HG03558 (cell line): Measurements from ENCODE around the gene ODF2.
"Not testable (repeated sequence)": the region's sequence is repeated elsewhere in the genome, so short reads cannot be mapped to it uniquely, and the experiment has no call there.

Experiments
- ATAC-seq: cut with Tn5 transposase; IDR thresholded peaks from one replicate; pipeline ENCODE4 v1.9.1; 2021; ENCODE audit warnings: moderate number of reproducible peaks; ENCODE audit not compliant: unreplicated experiment; ENCODE audit errors: extremely low read depth

The ODF2 gene

DNA sequence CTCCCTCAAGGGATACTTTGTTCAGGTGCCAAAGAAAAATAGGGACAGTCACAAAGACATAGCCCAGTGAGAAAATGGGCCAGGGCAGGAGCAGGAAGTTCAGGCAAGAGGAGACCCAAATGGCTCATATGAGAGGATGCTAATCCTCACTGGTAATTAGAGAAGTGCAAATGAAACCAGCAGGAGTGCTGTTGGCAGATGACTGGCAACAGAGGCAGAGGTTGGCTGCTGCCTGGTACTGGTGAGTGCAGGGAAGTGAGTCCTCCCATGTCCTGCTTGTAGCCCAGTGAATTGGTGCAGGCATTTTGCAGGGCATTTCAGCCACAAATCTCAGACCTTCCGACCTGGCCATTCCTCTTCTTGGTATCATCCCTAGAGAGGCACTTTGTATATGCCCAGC lies 23.5 kb downstream of the ODF2 start:
- no peak for ATAC-seq

- no peak for ATAC-seq
Observed at GRCh38 chr9:128481561-128481960, 25.8 kb downstream of the ODF2 start.

GRCh38 chr9:128482186-128482585 lies 26.4 kb downstream of the ODF2 start:
- ATAC-seq = no peak

- ATAC-seq = no peak
Observed at GRCh38 chr9:128484686-128485413, 29.0 kb downstream of the ODF2 start.

- ATAC-seq = no peak
Observed at GRCh38 chr9:128485414-128485855, 29.6 kb downstream of the ODF2 start.

DNA sequence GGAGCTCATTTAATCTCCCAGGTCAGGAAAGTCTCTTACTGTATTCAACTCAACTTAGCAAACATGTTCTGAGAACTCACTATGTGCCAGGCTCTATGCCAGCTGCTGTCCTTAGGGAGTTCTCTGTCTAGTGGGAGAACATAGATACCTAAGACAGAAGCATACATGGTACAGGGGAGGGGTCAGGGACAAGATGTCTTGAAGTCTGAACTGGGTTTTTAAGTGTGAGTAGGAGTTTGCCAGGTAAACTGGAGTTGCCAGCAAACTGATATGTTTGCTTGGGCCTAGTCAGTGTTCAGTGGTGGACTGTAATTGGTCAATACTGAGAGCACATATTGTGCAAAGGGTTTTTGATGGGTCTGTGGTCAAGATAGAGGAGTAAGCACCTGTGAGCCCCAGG lies 30.4 kb downstream of the ODF2 start:
- no peak for ATAC-seq

DNA sequence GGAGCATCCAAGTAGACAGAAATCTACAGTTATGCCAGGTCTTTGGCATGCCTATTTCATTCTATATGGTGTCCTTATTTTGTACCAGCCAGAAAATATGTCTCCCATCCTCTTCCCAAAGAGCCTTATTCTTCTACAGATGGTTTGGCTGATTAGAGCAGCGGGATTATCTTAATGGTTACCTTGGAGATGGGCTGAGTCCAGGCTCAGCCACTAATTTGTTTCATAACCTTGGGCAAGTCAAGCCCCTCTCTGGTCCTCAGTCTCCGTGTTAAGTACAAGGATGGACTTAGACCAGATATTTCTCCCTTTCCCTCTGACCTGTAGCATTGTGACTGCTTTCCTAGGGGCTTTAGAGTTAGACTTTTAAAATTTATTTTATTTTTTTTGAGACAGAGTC lies 37.6 kb downstream of the ODF2 start:
- ATAC-seq = no peak

GRCh38 chr9:128494108-128494745 lies 38.4 kb downstream of the ODF2 start:
- ATAC-seq = no peak

DNA sequence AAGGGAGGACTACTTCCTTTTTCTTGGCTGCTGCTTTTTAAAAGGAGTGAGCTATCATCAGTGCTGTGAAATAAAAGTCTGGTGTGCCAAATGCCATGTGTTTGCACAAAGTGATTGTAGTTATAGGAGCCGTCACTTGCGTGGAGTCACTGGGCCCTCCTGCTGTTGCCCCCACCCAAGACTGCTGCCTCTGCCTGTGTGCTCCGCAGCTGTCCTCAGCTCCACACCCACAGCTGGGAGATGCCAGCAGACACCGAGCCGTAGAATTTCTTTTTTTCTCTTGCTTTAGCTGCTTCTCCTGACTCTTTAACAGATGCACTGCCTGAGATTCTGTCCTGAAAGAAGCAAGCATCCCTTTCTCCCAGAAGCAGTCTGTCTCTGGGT lies 38.9 kb downstream of the ODF2 start:
- no peak for ATAC-seq

GRCh38 chr9:128495296-128495695 lies 39.5 kb downstream of the ODF2 start:
- ATAC-seq = no peak

DNA sequence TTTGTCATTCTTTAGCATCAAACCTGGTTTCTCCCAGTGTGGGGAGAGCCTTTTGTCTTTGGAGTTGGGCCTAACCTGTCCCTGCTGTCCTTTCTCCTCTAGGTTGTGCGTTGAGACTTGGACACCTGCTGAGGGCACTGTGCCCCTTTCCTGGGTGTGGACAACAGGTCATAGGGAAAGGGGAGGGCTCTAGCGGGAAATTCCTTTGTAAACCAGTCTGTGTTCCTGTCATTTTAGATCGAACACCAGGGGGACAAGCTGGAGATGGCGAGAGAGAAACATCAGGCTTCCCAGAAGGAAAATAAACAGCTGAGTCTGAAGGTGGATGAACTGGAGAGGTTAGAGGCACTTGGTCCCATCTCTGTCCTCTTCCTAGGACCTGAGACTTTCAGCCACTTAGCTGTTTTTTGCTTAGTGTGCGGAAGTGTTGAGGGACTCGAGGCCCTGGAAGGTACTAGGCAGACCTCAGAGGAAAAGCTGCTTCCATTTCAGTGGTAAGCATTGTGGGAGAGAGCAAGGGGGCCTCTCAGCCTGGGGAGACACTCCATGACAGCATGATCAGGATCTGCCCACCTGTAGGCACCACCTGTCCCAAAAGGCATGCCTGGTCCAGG lies 40.1 kb downstream of the ODF2 start:
- ATAC-seq = no peak

GRCh38 chr9:128497824-128498610 lies 42.2 kb downstream of the ODF2 start:
- ATAC-seq = no peak

GRCh38 chr9:128498911-128499310 lies 43.1 kb downstream of the ODF2 start:
- no peak for ATAC-seq

GRCh38 chr9:128499920-128500319 lies 44.1 kb downstream of the ODF2 start:
- ATAC-seq = no peak

DNA sequence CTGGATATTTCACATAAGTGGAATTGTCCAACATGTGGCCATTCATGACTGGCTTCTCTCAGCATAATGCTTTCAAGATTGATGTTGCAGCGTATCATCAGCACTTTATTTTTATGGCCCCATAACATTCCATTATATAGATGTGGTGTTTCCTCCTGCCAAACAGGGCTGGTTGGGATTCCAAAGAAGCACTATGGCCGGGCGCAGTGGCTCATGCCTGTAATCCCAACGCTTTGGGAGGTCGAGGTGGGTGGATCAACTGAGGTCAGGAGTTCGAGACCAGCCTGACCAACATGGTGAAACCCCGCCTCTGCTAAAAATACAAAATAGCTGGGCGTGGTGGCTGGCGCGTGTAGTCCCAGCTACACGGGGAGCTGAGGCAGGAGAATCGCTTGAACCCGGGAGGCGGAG lies 47.6 kb downstream of the ODF2 start:
- ATAC-seq = not testable (repeated sequence)

GRCh38 chr9:128503870-128504269 lies 48.1 kb downstream of the ODF2 start:
- ATAC-seq = no peak

GRCh38 chr9:128504485-128505413 lies 48.9 kb downstream of the ODF2 start, which contains the start of gene GLE1:
GLE1 (plus strand) TSS chr9:128504719; CDS start chr9:128504806, 87 bp downstream.
- ATAC-seq = peak; percentile 77

GRCh38 chr9:128505414-128505765 lies 49.6 kb downstream of the ODF2 start:
- no peak for ATAC-seq

GRCh38 chr9:128505906-128506305 lies 50.1 kb downstream of the ODF2 start:
- ATAC-seq = not testable (repeated sequence)

- no peak for ATAC-seq
Observed at GRCh38 chr9:128512820-128513219, 57.0 kb downstream of the ODF2 start.
